ENCODE measurements around the gene CSNK1G2.

GRCh38 chr19:1989513-1990229 lies 48.7 kb downstream of the CSNK1G2 start:
- TF ChIP-seq, protein P1, sequence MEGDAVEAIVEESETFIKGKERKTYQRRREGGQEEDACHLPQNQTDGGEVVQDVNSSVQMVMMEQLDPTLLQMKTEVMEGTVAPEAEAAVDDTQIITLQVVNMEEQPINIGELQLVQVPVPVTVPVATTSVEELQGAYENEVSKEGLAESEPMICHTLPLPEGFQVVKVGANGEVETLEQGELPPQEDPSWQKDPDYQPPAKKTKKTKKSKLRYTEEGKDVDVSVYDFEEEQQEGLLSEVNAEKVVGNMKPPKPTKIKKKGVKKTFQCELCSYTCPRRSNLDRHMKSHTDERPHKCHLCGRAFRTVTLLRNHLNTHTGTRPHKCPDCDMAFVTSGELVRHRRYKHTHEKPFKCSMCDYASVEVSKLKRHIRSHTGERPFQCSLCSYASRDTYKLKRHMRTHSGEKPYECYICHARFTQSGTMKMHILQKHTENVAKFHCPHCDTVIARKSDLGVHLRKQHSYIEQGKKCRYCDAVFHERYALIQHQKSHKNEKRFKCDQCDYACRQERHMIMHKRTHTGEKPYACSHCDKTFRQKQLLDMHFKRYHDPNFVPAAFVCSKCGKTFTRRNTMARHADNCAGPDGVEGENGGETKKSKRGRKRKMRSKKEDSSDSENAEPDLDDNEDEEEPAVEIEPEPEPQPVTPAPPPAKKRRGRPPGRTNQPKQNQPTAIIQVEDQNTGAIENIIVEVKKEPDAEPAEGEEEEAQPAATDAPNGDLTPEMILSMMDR (IDR thresholded peaks at IDR 0.05): no peak
- TF ChIP-seq ZFX (IDR thresholded peaks at IDR 0.05; ENCODE audit: borderline replicate concordance): no peak
